ENCODE measurements around the gene ZNF211.

DNA sequence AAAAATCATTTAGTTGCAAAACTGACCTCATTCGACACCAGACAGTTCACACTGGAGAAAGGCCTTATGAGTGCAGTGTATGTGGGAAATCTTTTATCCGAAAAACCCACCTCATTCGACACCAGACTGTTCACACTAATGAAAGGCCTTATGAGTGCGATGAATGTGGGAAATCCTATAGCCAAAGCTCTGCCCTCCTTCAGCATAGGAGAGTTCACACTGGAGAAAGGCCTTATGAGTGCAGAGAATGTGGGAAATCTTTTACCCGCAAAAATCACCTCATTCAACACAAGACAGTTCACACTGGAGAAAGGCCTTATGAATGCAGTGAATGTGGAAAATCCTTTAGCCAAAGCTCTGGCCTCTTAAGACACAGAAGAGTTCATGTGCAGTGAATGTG, 26.0 kb upstream of the ZNF211 start:
- no peak for TF ChIP-seq POLR2A (IDR thresholded peaks at IDR 0.05)
- TF ChIP-seq, protein P1, sequence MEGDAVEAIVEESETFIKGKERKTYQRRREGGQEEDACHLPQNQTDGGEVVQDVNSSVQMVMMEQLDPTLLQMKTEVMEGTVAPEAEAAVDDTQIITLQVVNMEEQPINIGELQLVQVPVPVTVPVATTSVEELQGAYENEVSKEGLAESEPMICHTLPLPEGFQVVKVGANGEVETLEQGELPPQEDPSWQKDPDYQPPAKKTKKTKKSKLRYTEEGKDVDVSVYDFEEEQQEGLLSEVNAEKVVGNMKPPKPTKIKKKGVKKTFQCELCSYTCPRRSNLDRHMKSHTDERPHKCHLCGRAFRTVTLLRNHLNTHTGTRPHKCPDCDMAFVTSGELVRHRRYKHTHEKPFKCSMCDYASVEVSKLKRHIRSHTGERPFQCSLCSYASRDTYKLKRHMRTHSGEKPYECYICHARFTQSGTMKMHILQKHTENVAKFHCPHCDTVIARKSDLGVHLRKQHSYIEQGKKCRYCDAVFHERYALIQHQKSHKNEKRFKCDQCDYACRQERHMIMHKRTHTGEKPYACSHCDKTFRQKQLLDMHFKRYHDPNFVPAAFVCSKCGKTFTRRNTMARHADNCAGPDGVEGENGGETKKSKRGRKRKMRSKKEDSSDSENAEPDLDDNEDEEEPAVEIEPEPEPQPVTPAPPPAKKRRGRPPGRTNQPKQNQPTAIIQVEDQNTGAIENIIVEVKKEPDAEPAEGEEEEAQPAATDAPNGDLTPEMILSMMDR (IDR thresholded peaks at IDR 0.05 in 4 of 5, conservative IDR thresholded peaks at IDR 0.05 in 1 of 5), result no peak
